Fibroblast of lung (primary cell): Measurements from ENCODE around the gene USP31. TPM values are rescaled to one million over a fixed set of nuclear protein-coding genes. Genes with fewer than 3 reads are reported as not detected.

Source experiments
- DNase-seq, 2 donors: peaks; one replicate each; pipeline versions ENCODE4 v3.0.0 to v3.0.0-alpha.2; 2010; ENCODE audit warnings: low read depth in 2 of 2
- H2AFZ ChIP-seq: 2 replicates; pipeline ENCODE4 v1.5.1; 2012; ENCODE audit warnings: low read length, control low read depth, inconsistent platforms
- H3K27ac ChIP-seq: 2 replicates; pipeline ENCODE4 v1.5.1; 2011; ENCODE audit warnings: low read length, control low read depth; ENCODE audit not compliant: insufficient read depth
- H3K27me3 ChIP-seq: 2 replicates; pipeline ENCODE4 v1.5.1; 2011; ENCODE audit warnings: mild to moderate bottlenecking, low read length; ENCODE audit not compliant: control insufficient read depth, insufficient read depth
- H3K36me3 ChIP-seq: 2 replicates; pipeline ENCODE4 v1.5.1; 2011; ENCODE audit warnings: low read length; ENCODE audit not compliant: control insufficient read depth, insufficient read depth
- H3K4me1 ChIP-seq: 2 replicates; pipeline ENCODE4 v1.5.1; 2011; ENCODE audit warnings: low read length; ENCODE audit not compliant: control insufficient read depth, insufficient read depth; ENCODE audit errors: extremely low read depth
- H3K4me2 ChIP-seq: 2 replicates; pipeline ENCODE4 v1.5.1; 2011; ENCODE audit warnings: low read length, control low read depth; ENCODE audit not compliant: insufficient read depth; ENCODE audit errors: extremely low read depth
- H3K4me3 ChIP-seq, 4 experiments: fragments of 200-600 bp in 1 of 4; sonication (generic) in 1 of 4; replicated peaks in 1 of 4; 2 replicates each; pipeline ENCODE4 v1.5.1; 2011 to 2016; ENCODE audit warnings: low read length in 4 of 4, low read depth in 3 of 4, mild to moderate bottlenecking in 3 of 4, control low read depth in 2 of 4, inconsistent platforms in 1 of 4, mixed read lengths in 1 of 4; ENCODE audit not compliant: insufficient read depth in 1 of 4; ENCODE audit errors: control extremely low read depth in 1 of 4
- H3K79me2 ChIP-seq: 2 replicates; pipeline ENCODE4 v1.5.1; 2012; ENCODE audit warnings: mild to moderate bottlenecking, low read length, inconsistent platforms; ENCODE audit not compliant: control insufficient read depth, insufficient read depth
- H3K9ac ChIP-seq: 2 replicates; pipeline ENCODE4 v1.5.1; 2011; ENCODE audit warnings: mild to moderate bottlenecking, low read length, control low read depth; ENCODE audit not compliant: insufficient read depth
- H3K9me3 ChIP-seq: 2 replicates; pipeline ENCODE4 v1.5.1; 2012; ENCODE audit warnings: low read depth, low read length; ENCODE audit not compliant: control insufficient read depth, insufficient read depth
- H4K20me1 ChIP-seq: 2 replicates; pipeline ENCODE4 v1.5.1; 2011; ENCODE audit warnings: low read length; ENCODE audit not compliant: control insufficient read depth, insufficient read depth; ENCODE audit errors: extremely low read depth
- CTCF ChIP-seq, 2 donors: IDR thresholded peaks in 1 of 2; conservative IDR thresholded peaks in 1 of 2; 1 replicate in 1 of 2; 2 replicates in 1 of 2; pipeline ENCODE4 v1.5.1; 2011 to 2012; ENCODE audit warnings: low read length in 2 of 2, control low read depth in 1 of 2, inconsistent platforms in 1 of 2, low read depth in 1 of 2, mild to moderate bottlenecking in 1 of 2
- EZH2 ChIP-seq: IDR thresholded peaks from 2 replicates; pipeline ENCODE4 v1.5.1; 2012; ENCODE audit warnings: low read length, control low read depth, mild to moderate bottlenecking; ENCODE audit errors: missing control alignments
- polyA plus RNA-seq, 2 donors: library from polyadenylated mRNA; depleted of rRNA in 1 of 2; stranded (reverse) in 1 of 2; unstranded in 1 of 2; fragments of >200 nt; gene quantifications; 2 replicates each; pipeline ENCODE4 v1.2.1, GENCODE V29; 2011 to 2012; ENCODE audit warnings: missing spikeins in 1 of 2
- total RNA-seq: library from RNA; depleted of rRNA; stranded (reverse); fragments of >200 nt; gene quantifications from 2 replicates; pipeline ENCODE4 v1.2.1, GENCODE V29; 2014

USP31 gene
- total and polyA plus RNA-seq, 2 donors (not counting 1 experiment from before 2014, with no cell fraction given) = 4.8 to 5.8 TPM

GRCh38 chr16:23040246-23040645 is 109.0 kb downstream of the USP31 start:
- H3K4me1 ChIP-seq = no peaks in the 10 kb centered on the region
- H3K9me3 ChIP-seq = no peaks in the 10 kb centered on the region
- DNase-seq = no peak
- no peak overlapping the region for H3K4me2 ChIP-seq
- TF ChIP-seq EZH2 = no peak
- no peak for TF ChIP-seq CTCF (conservative IDR thresholded peaks at IDR 0.05 in 1 of 2, IDR thresholded peaks at IDR 0.05 in 1 of 2; ENCODE audit: low read depth in 1 of 2, low read length in 2 of 2)
- H4K20me1 ChIP-seq = no peaks in the 10 kb centered on the region
- no peak overlapping the region for H3K27ac ChIP-seq
- H3K36me3 ChIP-seq = no peaks in the 10 kb centered on the region
- no peak overlapping the region for H2AFZ ChIP-seq
- H3K27me3 ChIP-seq = no peaks in the 10 kb centered on the region
- H3K4me3 ChIP-seq = no peak overlapping the region
- H3K9ac ChIP-seq = no peak overlapping the region
- H3K79me2 ChIP-seq = no peaks in the 10 kb centered on the region

GRCh38 chr16:23039118-23039517 is 110.1 kb downstream of the USP31 start:
- Histone ChIP-seq H3K36me3 (no peaks in the 10 kb centered on the region), H3K9ac (no peak overlapping the region), H2AFZ (no peak overlapping the region), H3K79me2 (no peaks in the 10 kb centered on the region), H3K4me1 (no peaks in the 10 kb centered on the region), H3K27me3 (no peaks in the 10 kb centered on the region), H3K4me3 (no peak overlapping the region), H3K27ac (no peak overlapping the region), H3K9me3 (no peaks in the 10 kb centered on the region), H3K4me2 (no peak overlapping the region), H4K20me1 (no peaks in the 10 kb centered on the region)
- DNase-seq = no peak
- no peak for TF ChIP-seq CTCF (conservative IDR thresholded peaks at IDR 0.05 in 1 of 2, IDR thresholded peaks at IDR 0.05 in 1 of 2; ENCODE audit: low read depth in 1 of 2, low read length in 2 of 2)
- TF ChIP-seq EZH2 = no peak

GRCh38 chr16:23035240-23035639 is 114.0 kb downstream of the USP31 start:
- H3K79me2 ChIP-seq = no peaks in the 10 kb centered on the region
- no peaks in the 10 kb centered on the region for H3K27me3 ChIP-seq
- DNase-seq = no peak
- no peak overlapping the region for H3K9ac ChIP-seq
- no peak overlapping the region for H3K4me3 ChIP-seq
- H2AFZ ChIP-seq = no peak overlapping the region
- H4K20me1 ChIP-seq = no peaks in the 10 kb centered on the region
- no peak overlapping the region for H3K27ac ChIP-seq
- H3K9me3 ChIP-seq = no peaks in the 10 kb centered on the region
- H3K4me1 ChIP-seq = no peaks in the 10 kb centered on the region
- TF ChIP-seq CTCF (conservative IDR thresholded peaks at IDR 0.05 in 1 of 2, IDR thresholded peaks at IDR 0.05 in 1 of 2; ENCODE audit: low read depth in 1 of 2, low read length in 2 of 2) (no peak), EZH2 (no peak)
- H3K4me2 ChIP-seq = no peak overlapping the region
- H3K36me3 ChIP-seq = no peaks in the 10 kb centered on the region
